Ureter (tissue), 1 donor: ENCODE results near the gene GFY. TPM values are rescaled to one million over a fixed set of nuclear protein-coding genes. Genes with fewer than 3 reads are reported as not detected.

Experiments used
- DNase-seq: peaks from one replicate; pipeline ENCODE4 v3.0.0-alpha.2; 2020; ENCODE audit warnings: low spot score
- total RNA-seq: library from RNA; stranded (reverse); gene quantifications from one replicate; pipeline ENCODE4 v1.2.4, GENCODE V29; 2023
- donor health status: DM: yes; HTN: yes; CAD: no.

The GFY gene
- total RNA-seq, 1 donor from 2014 or later: not detected

DNA sequence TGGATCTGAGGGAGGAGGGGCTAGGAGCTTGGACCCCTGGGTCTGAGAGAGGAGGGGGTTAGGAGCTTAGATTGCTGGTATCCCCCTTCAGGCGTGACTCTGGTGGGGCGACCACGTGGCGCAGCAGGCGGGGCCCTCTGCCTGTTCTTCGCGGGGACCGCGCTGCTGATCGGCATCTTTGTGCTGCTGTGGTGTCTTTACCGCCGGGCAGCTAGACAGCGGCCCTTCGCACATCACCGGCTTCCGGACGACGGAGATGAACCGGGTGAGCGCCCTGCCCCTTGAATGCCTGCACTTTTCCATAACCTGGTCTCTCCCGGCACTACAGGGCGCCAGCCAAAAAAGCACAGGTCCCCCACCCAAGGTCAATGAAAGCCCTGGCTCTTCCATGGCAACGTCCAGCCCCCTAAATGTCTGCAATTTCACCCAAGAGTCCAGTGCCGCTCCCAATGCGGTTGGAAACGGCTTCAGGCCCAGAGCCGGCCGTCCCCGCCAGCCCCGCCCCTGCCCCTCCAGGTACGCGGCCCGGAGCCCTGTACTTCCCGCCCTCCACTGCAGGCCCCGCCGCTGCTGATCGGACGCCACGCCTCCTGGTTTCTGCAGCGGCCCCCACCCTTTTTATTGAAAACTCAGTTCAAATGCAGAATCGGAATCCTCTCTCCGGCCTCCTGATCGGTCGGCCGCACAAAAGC lies 2.8 kb downstream of the GFY start:
- no peak for DNase-seq

DNA sequence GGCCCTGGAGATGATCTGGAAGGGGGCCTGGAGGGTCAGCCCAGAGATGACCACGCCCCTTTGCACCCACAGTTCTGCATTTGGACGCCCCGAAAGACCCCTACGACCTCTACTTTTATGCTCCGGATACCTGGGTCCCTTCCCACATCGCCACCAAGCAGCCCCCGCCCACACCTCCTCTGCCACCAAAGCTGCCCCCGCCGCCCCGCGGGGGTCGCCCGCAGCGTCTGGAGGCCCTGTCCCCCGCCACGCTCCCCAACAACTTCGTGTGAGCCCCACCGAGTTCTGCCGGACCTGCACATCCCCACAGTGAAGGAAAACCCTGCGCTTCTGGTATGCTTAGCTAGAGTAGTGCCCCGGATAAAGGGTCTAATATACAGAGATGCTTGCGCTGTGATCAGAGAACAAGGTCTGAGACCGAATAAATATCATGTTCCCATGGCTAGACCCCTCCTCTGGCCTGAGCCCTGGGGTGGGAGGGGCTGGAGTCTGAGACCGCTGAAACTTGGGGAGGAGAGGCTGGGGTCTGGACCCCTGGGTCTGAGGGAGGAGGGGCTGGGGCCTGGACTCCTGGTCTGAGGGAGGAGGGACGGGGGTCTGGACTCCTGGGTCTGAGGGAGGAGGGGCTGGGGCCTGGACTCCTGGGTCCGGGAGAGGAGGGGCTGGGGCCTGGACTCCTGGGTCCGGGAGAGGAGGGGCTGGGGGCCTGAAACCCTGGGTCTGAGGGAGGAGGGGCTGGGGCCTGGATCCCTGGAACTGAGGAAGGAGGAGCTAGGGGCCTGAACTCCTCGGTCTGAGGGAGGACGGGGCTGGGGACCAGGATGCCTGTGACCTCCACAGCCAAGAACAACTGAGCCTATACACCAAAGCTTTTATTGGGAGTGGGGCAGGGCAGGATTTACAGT lies 3.6 kb downstream of the GFY start:
- no peak for DNase-seq

DNA sequence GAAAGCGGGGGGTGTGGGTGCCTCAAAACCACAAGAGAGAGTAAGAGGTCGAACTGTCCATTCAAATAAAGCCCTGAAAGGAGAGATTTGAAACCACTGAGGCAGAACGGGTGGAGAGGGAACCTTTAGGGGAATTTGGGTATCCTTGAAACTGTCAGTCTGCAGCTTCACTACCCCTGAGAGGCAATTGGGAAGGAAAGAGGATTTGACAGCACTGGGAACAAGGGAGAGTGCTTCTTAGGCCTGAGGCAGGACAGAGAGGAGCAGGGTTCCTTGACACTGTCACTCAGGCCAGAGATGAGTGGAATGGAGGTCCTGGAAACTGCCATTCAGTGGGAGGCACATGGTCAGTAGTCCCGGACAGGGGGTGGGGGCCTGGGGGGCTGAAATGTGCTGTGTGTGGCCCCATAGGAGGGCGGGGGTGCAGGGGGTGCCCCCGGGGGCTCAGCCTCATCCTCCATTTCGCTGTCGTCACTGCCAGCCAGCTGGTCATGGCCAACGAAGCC lies 5.0 kb downstream of the GFY start:
- no peak for DNase-seq

DNA sequence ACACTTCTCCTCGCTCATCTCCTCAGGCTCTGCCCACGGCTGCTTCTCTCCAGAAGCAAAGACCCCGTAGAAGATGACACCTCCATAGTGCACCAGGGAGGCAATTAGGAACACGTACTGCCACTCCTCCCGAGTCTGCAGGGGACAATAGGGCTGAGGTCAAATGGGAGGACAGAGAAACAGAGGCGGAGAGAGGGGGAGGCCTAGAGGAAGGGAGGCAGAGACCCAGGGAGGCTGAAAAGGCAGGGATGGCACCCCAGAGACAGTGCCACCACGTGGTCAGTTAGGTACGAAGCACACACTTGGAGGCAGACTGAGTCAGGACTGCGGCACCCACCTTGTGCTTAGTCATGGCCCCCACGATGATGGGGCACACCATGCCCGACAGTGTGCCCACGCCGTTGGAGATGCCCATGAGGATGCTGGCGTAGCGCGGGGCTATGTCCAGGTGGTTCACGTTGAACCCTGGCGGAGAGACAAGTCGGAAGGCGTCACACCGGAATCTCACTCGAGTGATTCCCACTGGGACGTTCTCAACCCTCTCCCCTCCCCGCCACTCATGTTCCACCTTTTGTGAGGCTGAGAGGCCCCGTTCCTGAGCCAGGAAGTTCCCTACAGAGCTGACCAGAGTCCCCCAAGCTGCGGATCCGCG lies 5.6 kb downstream of the GFY start:
- DNase-seq: no peak

DNA sequence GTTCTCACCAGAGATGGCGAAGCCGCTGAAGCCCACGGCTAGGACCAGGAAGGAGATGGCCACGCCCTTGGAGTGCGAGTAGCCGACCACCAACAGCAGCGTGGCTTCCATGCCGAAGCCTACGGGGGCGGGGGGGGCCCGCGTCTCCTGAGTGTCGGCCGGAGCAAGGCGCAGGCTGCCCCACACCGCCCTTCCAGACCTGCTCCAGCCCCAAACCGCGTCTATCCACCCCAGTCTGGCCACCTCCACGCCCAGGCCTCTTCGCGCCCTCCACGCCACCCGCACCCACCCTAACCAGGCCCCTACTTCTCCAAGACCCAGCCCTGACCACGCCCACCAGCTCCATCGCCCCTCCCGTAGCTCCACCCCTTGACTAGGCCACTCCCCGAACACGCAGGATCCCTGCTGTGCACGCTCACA lies 6.2 kb downstream of the GFY start:
- no peak for DNase-seq

DNA sequence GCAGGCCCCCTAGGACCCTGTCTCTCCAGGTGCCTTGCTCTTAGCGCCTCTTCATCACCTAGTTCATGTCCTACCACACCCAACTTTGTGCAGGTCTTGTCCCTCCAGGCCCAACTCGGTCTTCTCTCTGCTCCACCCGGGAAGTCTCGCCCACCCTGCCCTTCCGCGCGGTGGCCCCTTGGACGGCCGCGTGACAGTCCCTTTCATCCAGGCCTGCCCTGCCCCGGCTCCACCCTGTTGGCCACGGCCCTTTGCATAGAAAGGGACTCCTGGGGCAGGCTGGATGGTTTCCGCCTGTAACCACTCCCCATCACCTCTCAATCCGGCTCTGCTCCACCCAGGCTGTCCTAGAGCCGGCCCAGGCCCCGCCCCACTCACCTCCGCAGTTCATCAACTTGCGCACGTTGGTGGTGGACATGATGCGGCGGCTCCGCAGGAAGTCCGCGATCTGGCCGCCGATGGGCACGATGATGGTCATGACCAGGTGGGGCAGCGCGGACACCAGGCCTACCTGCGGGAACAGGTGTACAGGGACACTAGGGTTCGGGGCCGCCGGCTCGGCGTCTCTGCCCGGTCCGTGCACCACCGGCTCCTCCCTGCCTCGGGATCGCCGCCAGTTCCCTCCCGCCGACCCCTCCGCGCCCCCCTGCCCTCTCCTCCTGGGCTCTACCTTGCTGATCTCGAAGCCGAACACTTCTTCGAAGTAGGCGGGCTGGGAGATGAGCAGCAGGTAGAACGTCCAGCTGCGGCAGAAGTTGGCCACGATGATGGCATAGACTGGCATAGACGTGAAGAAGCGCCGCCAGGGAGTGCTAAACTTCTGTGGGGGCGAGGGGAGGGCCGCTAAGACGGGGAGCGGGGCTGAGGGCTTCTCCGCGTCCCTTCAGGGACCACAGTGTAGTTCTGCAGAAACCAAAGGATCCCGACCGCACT lies 7.2 kb downstream of the GFY start:
- no peak for DNase-seq

DNA sequence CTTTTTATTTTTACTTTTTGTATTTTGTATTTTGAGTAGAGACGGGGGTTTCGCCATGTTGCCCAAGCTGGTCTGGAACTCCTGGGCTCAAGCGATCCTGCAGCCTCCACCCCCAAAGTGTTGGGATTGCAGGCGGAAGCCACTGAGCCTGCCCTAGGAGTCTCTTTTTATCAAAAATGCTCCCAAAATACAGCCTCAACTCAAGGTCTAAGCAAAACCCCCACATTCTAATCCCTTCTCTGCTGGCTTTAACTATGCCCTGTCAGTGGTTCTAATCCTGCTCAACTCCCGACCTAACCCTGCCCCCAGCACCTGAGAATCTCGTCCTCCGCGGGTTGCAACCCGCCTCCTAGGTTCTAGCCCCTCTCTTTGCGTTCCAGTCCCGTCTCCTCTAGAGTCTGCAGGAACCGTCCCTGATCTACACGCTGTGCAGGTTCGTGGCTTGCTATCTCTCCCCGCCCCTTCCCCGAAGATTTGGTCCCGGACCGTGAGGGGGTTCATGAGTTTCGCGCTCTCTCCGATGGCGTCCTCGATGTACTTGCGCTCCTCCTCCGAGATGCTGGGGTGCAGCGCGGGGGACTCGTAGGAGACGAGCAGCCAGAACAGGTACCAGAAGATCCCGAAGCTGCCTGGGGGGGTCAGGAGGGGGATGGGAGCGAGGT lies 8.2 kb downstream of the GFY start:
- no peak for DNase-seq

DNA sequence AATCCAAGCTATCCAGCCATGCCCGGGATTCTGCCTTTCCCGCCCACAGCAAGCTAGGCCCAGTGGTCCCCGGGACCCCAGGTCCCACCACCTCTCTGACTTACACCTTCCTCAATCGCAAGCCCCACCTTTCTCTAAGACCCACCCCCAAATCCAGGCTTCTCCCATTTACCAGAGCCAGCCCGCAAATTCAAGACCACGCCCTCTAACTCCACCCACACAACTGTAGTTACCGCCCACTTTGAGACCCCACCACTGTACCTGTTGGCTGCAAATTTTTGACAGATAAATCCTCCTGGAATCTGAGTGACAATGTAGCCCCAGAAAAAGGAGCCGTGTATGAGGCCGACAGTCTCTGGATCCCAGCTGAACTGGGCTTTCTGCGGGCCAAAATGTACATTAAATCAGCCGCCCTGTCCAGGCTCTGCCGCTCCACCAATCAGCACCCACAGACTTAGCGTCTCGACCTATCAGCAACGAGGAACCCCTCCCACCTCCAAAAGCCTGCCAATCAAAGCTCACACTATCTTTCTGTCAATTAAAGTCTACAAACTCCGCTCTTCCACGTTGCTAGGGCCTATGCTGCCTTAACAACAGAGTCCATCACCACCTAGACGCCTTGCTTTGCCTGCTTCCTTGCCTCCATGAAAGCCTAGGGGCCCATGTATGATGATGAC lies 9.9 kb downstream of the GFY start:
- DNase-seq: no peak

DNA sequence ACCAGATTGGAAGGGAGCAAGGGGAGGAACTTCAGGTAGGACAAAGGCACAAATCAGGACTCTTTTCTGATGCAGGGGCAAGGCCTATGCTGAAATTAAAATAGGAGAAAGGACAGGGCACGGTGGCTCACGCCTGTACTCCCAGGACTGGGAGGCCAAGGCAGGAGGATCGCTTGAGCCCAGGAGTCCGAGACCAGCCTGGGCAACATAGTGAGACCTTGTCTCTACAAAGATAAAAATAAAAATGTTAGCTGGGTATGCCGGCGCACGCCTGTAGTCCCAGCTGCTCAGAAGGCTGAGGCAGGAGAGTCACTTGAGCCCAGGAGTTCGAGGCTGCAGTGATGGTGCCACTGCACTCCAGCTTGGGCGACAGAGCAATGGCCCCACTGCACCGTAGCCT lies 10.5 kb downstream of the GFY start:
- no peak for DNase-seq

DNA sequence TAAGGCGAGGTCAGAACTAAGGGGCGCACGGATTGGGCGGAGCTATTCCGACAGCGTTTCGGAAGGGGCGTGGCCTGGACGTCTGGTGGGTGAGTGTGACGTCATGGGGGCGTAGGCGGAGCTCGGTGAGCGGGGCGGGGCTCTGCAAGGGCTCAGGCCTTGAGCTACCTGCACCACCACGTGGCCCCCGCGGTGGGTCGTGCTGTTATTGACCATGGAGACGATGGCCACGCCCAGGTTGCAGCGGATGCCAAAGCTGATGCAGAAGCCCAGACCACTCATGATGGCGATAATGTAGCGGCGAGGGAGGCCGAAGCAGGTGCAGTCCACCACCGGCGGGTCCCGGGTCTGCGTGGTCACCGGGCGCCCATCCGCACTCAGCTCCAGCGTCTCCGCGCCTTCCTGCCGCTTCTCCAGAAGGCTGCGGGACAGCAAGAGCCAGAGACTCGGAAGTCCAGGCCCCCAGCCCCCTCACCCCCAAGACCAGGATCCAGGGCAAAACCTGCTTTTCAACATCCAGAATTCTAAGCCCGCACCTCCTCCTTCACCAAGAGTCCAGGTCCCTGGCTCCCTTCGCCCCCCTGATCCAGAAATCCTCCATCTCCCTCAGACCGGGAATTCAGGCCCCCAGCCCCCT lies 11.3 kb downstream of the GFY start:
- no peak for DNase-seq

DNA sequence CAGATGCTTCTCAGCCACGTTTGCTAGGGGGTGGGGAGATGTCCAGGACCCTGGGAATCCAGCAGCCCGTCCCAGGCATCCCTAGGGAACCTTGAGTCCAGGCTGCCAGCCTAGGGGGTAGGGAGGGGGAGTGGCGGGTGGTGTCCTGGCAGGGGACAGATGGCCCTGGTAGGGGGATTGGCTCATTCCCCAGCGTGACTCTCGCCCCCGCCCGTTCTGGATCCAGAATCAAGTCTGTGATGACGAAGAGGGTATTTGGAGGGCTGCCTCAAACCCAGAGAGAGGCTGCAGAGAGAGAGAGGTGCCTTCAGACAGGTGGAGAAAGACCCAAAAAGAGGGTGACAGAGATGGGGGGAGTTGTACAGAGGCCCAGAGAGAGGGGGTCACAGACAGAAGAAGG lies 12.0 kb downstream of the GFY start:
- no peak for DNase-seq

DNA sequence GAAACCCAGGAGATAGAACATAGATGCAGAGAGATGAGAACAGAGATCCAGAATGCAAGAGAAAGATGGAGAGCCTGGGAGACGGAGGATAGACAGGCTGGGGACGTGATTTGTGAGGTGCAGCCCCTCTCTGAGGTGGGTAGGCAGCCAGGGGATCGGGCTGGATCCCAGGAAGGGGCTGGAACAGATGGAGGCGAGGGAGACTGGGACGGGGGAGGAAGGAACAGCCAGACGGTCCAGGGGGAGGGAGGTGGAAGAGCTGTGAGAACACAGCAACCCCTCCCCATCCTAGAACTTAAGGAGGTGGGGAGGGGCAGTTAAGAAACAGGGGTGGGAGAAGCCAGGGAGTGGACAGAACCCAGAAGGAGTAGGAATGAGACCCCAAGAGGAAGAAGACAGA lies 13.1 kb downstream of the GFY start:
- no peak for DNase-seq

DNA sequence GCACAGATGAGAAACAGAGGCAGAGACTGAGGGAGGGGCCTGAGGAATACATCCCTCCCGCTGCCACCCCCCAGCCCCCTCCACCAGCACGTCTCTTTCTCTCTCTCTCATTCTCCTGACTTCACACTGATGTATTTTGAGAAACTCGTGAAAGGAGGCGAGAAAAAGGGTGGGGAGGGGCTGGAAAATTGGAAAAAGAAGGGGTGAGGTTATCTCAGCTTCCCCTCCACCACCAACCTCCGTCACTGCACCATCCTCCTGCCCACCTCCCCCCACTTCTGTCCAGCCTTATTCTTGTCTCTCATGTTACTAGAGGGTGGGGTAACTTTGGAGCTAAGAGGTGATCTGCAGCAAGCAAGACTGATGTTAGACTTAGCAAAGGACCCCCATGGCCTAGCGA lies 14.6 kb downstream of the GFY start:
- no peak for DNase-seq

DNA sequence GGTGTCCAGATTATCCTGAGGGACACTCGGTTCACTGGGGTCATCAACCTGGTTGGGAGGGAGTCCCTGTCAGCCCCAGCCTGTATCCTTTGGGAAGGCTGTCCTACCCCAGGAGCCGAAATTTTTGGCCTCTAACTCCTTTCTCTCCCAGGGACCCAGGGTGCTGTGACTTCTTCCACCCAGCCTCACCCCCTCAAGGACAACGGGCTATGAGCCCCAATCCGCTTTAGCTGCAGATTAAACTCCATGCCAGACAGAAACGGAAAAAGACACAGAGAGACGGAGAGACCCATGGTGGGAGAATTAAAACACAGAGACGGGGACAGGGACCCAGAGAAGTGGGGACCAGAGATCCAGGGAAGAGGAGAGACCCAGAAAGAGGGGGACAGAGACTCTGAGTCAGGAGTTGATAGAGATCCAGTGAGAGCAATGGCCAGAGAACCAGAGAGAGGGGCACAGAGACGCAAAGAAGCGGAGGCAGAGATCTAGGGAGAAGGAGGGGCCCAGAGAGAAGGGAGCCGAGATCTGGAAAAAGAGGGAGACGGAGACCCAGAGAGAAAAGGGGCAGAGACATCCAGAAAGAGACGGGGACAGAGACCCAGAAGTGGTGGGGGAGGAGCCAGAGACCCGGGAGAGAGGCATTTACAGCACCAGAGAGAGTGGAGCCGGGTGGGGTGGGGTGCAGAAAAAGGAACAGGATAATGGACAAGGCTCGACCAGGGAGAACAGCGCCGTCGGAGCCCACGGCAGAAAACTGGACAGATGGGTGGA lies 15.4 kb downstream of the GFY start:
- no peak for DNase-seq

DNA sequence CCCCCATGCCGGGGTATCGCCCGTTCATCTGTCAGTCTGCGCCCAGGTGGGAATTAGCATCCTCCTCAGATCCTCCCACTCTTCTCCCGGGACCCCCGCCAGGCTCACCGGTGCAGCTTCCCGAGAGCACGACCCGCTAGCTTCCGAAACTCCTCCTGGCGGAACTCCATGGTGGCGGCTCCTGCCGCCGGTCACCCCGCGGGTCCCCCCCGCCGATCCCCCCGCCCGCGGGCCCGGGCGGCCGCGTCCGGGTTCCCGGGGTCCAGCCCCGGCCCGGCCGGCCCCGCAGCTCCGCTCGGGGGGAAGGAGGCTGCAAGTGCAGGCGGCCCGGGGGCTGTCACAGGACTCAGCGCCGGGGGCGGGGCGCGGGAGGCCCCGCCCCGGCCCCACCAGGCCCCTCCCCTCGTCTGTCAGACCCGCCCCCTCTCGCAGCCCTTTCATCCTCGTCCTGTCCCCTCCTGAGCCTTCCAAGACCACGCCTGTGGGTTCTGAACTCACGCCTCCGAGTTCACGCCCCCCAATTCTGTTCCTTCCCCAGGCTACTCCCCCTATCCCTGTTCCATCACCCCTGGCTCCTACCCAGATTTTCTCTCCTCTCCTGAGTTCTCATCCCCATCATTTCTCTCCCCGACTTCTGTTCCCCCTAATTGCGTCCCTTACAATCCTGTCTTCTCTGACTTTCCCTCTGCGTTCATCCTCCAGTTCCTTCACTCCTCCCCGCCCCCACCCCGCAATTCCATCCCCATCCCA lies 16.2 kb downstream of the GFY start, which contains the start of gene SLC17A7:
SLC17A7 (minus strand) TSS at position 318 of the 750 bp plus-strand sequence; CDS start at position 170, 148 bp downstream.
- no peak for DNase-seq

DNA sequence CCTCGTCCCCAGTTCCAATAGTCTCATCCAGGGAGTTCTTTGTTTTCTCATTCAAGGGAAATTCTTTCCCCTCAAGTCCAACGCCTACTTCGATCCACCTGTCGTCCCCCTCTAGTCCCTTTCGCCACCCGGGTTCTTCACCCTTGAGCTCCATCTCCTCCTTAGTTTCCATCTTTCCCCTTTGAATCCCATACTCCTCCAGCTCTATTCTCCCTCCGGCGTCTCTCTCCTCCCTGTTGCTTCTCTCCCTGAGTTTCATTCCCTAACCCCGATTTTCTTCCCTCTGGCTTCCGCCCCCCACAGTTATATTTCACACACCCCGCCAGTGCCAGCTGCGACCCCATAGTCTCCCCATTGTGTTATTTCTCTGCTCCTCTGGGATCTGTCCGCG lies 16.8 kb downstream of the GFY start:
- DNase-seq: no peak

DNA sequence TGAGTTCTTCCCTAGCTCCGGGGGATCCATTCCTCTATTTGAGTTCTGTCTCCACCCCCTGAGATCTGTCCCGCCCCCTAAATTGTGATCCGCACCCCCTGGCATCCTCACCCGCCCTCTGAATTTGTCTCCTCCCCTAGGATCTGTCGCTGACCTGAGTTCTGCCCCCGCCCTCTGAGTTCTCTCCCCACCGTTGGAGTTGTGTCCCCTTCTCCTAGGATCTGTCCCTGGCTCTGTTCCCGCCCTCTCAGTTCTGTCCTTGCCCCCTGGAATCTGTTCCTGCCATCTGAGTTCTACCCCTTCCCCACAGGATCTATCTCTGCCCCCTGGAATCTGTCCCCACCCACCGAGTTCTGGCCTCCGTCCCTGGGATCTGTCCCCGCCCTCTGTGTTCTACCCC lies 17.2 kb downstream of the GFY start:
- no peak for DNase-seq

DNA sequence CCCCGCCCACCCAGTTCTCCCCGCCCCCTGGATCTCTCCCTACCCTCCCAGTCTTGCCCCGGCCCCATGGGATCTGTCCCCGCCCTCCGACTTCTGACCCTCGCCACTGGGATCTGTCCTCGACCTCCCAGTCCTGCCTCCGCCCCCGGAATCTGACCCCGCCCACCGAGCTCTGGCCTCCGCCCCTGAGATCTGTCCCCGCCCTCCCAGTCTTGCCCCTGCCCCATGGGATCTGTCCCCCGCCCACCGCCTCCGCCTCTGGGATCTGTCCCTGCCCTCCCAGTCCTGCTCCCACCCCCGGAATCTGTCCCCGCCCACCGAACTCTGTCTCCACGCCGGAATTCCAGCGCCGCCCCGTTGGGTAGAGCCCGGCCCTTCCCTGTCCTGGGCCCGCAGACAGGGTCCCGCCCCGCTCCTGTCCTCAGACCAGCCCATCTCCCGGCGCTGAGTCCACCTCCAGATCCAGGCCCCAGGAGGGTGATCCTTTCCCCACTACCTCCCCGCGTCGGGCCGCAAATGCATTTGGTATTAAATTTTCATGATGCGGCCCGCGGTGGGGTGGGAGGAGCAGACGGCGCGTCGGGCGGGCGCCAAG lies 17.7 kb downstream of the GFY start:
- peak; percentile 91 for DNase-seq
